Measurements from ENCODE around the gene NCAPG.

The NCAPG gene

GRCh38 chr4:17884063-17884462, 73.3 kb downstream of the NCAPG start:
- no peak for DNase-seq

- no peak for DNase-seq
Measured at GRCh38 chr4:17884511-17884910, 73.7 kb downstream of the NCAPG start.

- no peak for DNase-seq
Measured at GRCh38 chr4:17889692-17890091, 78.9 kb downstream of the NCAPG start.

GRCh38 chr4:17894421-17894820, 83.6 kb downstream of the NCAPG start:
- DNase-seq, result no peak
